ENCODE data around the gene SERINC4.
A peak's percentile ranks its signal among the peaks of the same experiment; 100 is the strongest.
"Not testable (repeated sequence)": the region's sequence is repeated elsewhere in the genome, so short reads cannot be mapped to it uniquely, and the experiment has no call there.

SERINC4 gene

GRCh38 chr15:43824302-43825246 is 24.6 kb upstream of the SERINC4 start, which contains the start of gene MFAP1:
MFAP1 (minus strand) TSS chr15:43824690; CDS start chr15:43824569, 121 bp downstream.
- H3K36me3 ChIP-seq (replicated peaks; ENCODE audit: low read depth, low read length): peaks cover 16% of the 10 kb centered on the region
- TF ChIP-seq, protein P1, sequence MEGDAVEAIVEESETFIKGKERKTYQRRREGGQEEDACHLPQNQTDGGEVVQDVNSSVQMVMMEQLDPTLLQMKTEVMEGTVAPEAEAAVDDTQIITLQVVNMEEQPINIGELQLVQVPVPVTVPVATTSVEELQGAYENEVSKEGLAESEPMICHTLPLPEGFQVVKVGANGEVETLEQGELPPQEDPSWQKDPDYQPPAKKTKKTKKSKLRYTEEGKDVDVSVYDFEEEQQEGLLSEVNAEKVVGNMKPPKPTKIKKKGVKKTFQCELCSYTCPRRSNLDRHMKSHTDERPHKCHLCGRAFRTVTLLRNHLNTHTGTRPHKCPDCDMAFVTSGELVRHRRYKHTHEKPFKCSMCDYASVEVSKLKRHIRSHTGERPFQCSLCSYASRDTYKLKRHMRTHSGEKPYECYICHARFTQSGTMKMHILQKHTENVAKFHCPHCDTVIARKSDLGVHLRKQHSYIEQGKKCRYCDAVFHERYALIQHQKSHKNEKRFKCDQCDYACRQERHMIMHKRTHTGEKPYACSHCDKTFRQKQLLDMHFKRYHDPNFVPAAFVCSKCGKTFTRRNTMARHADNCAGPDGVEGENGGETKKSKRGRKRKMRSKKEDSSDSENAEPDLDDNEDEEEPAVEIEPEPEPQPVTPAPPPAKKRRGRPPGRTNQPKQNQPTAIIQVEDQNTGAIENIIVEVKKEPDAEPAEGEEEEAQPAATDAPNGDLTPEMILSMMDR (IDR thresholded peaks at IDR 0.05; ENCODE audit: low read depth, low read length): no peak
- TF ChIP-seq EZH2phosphoT487 (IDR thresholded peaks at IDR 0.05; ENCODE audit: low read depth): no peak
- peaks cover 83% of the 10 kb centered on the region for H3K79me2 ChIP-seq (ENCODE audit: low read length)

DNA sequence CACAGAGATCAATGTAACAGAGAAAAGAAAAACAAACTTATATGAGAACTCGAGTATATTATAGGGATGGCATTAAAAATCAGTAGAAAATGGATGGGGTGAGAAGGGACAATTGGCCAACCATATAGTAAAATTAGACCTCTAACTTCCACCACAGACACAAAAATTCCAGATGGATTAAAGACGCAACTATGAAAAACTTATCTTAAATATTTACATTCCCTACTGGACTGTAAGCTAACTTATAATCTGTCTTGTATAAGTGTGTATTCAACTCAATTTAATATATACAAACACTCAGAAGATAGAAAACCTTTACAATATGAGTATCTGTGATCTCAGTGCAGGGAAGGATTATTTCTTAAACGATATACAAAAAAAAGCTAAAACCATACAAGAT is 21.5 kb upstream of the SERINC4 start:
- Histone ChIP-seq H3K27ac (ENCODE audit: low read length) (no peak overlapping the region), H3K9ac (ENCODE audit: low read length) (no peak overlapping the region), H3K79me2 (ENCODE audit: low read length) (peaks cover 82% of the 10 kb centered on the region), H3K27me3 (ENCODE audit: low read depth, low read length) (no peaks in the 10 kb centered on the region), H4K20me1 (ENCODE audit: insufficient read depth, low read length) (no peaks in the 10 kb centered on the region; the same call in 1 of the 2 replicates), H2AFZ (ENCODE audit: low read depth, low read length) (no peak overlapping the region), H3K4me2 (ENCODE audit: low read length) (no peak overlapping the region), H3K4me3 (ENCODE audit: low read length) (no peak overlapping the region), H3K4me1 (ENCODE audit: low read length) (peaks cover 22% of the 10 kb centered on the region), H3K9me3 (ENCODE audit: insufficient read depth, low read length) (no peaks in the 10 kb centered on the region; the same call in 1 of the 2 replicates), H3K36me3 (replicated peaks; ENCODE audit: low read depth, low read length) (peaks cover 23% of the 10 kb centered on the region)
- no peak for TF ChIP-seq EZH2phosphoT487 (IDR thresholded peaks at IDR 0.05; ENCODE audit: low read depth)
- TF ChIP-seq, protein P1 (IDR thresholded peaks at IDR 0.05; ENCODE audit: low read depth, low read length): no peak

More at GRCh38 chr15:43824302-43825246, 24.6 kb upstream of the SERINC4 start, which contains the start of gene MFAP1:
- Histone ChIP-seq H3K27ac (ENCODE audit: low read length) (peak within 1 kb of the TSS; percentile 71), H3K4me1 (ENCODE audit: low read length) (peaks cover 36% of the 10 kb centered on the region), H3K9ac (ENCODE audit: low read length) (peak within 1 kb of the TSS; percentile 95), H3K4me2 (ENCODE audit: low read length) (peak within 1 kb of the TSS; percentile 74), H2AFZ (ENCODE audit: low read depth, low read length) (peak within 1 kb of the TSS; percentile 94), H3K4me3 (ENCODE audit: low read length) (peak within 1 kb of the TSS; percentile 94), H4K20me1 (ENCODE audit: insufficient read depth, low read length) (0 out of 2 replicates have a peak, but pooled peaks cover 2% of the 10 kb centered on the region), H3K27me3 (ENCODE audit: low read depth, low read length) (no peaks in the 10 kb centered on the region), H3K9me3 (ENCODE audit: insufficient read depth, low read length) (no peaks in the 10 kb centered on the region; the same call in 1 of the 2 replicates)

DNA sequence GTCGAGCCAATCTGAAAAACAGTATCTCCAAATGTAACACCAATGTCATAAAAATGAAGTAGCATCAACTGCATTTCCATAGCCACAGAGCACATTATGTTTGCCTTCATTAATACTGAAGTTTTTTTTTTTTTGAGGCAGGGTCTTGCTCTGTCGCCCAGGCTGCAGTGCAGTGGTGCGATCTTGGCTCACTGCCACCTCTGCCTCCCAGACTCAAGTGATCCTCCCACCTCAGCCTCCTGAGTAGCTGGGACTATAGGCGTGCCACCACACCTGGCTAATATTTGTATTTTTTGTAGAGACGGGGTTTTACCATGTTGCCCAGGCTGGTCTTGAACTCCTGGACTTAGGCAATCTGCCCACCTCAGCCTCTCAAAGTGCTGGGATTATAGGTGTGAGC is 15.0 kb upstream of the SERINC4 start:
- H4K20me1 ChIP-seq (ENCODE audit: insufficient read depth, low read length); H3K4me1 ChIP-seq (ENCODE audit: low read length); H3K9me3 ChIP-seq (ENCODE audit: insufficient read depth, low read length); H2AFZ ChIP-seq (ENCODE audit: low read depth, low read length); H3K4me2 ChIP-seq (ENCODE audit: low read length); H3K4me3 ChIP-seq (ENCODE audit: low read length); H3K9ac ChIP-seq (ENCODE audit: low read length); H3K27me3 ChIP-seq (ENCODE audit: low read depth, low read length); H3K27ac ChIP-seq (ENCODE audit: low read length): not testable (repeated sequence)
- H3K36me3 ChIP-seq (replicated peaks; ENCODE audit: low read depth, low read length): peaks cover 56% of the 10 kb centered on the region
- H3K79me2 ChIP-seq (ENCODE audit: low read length): peaks cover 34% of the 10 kb centered on the region

DNA sequence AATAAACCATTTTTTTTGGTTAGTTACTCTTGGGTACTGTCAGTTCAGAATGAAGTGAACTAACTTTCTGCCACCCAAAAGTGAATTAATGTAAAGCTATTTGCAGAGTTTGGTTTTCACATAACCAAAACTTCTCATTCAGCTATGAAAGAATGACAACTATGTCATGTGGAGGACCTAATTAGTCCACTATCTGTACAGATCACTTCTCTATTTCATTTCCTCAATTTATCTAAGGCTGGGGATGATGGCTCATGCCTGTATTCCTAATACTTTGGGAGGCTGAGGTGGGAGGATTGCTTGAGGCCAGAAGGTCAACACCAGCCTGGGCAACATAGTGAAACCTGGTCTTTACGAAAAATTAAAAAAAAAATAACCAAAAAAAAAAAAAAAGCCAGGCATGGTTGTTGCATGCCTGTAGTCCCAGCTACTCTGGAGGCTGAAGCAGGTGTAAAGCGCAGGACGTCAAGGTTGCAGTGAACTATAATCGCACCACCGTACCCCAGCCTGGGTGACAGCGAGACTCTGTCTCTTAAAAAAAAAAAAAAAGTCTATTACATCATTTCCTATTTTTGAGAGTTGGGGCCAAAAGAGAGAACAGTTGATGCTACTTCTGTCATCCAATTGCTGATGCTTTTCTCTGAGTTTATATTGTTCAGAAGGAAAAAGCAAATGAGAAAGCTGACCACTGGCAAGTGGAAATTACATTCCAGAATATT is 9.1 kb upstream of the SERINC4 start:
- peak overlapping the region; percentile 73 for H3K4me2 ChIP-seq (ENCODE audit: low read length)
- TF ChIP-seq EZH2phosphoT487 (IDR thresholded peaks at IDR 0.05; ENCODE audit: low read depth): no peak
- TF ChIP-seq, protein P1 (IDR thresholded peaks at IDR 0.05; ENCODE audit: low read depth, low read length): no peak
- no peaks in the 10 kb centered on the region for H4K20me1 ChIP-seq (ENCODE audit: insufficient read depth, low read length)
- peak overlapping the region; percentile 47 for H3K4me3 ChIP-seq (ENCODE audit: low read length)
- H2AFZ ChIP-seq (ENCODE audit: low read depth, low read length): no peak overlapping the region
- H3K79me2 ChIP-seq (ENCODE audit: low read length): 0 out of 2 replicates have a peak, but pooled peaks cover 5% of the 10 kb centered on the region
- H3K9ac ChIP-seq (ENCODE audit: low read length): peak overlapping the region; percentile 55
- H3K4me1 ChIP-seq (ENCODE audit: low read length): peaks cover 30% of the 10 kb centered on the region
- no peaks in the 10 kb centered on the region for H3K9me3 ChIP-seq (ENCODE audit: insufficient read depth, low read length)
- H3K27me3 ChIP-seq (ENCODE audit: low read depth, low read length): no peaks in the 10 kb centered on the region
- peaks cover 71% of the 10 kb centered on the region for H3K36me3 ChIP-seq (replicated peaks; ENCODE audit: low read depth, low read length)
- H3K27ac ChIP-seq (ENCODE audit: low read length): peak overlapping the region; percentile 94

Measured in OCI-LY3 (cell line).